Measurements from ENCODE around the gene TBC1D4. TPM values are rescaled to one million over a fixed set of nuclear protein-coding genes. Genes with fewer than 3 reads are reported as not detected.
"Not testable (repeated sequence)": the region's sequence is repeated elsewhere in the genome, so short reads cannot be mapped to it uniquely, and the experiment has no call there.

TBC1D4 gene
- total RNA-seq, 1 experiment from 2014 or later: 11.5 TPM

DNA sequence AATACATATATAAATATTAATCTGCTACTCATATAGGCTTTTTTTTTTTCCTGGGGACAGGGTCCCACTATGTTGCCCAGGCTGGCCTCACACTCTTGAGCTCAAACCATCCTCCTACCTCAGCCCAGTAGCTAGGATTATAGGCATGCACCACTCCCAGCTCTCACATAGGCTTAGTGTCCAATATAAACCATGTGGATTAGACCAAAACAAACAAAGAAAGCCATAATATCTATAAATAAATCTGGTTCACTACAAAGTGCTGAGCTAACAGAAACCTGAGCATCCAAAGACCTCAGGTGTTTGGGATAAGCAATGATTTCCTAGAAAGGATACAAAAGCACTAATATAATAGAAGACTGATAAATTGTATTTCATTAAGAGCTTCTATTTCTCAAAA is 26.0 kb downstream of the TBC1D4 start:
- DNase-seq (ENCODE audit: low read depth): no peak

DNA sequence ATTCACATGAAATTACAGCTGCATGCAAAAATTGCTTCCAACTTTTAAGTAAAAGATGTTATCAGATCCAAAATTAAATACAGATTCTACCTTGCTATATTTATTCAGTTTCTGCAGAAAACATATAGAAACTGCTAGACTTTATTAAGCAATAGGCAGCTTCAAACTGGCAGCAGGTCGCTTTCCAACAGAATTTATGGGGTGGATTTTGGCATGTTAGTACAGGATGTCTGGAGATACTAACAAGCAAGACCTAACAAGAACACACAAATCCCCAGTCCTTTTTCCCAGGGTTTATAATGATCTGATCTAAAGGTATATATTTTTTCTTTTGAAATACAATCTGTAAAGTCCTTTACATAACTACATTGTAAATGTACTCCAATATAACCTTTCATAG is 27.5 kb downstream of the TBC1D4 start:
- DNase-seq (ENCODE audit: low read depth): no peak

DNA sequence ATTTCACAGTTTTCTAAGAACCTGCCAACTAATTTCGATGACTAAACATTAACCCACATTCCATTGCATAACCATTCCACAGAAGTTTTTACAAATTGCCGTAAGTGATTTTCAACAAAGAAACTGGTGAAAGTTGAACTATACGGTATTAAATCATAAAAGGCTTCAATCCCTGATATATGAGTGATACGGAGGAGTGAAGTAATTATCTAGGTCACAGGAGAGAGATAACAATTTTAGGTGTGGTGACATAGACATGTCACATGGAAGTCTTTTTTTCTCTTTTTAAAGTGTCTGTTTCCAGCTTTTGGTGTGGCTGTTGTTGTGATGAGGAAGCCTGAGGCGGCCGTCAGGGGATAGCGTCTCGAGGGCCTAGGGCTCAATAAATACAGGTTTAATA is 29.4 kb downstream of the TBC1D4 start:
- DNase-seq (ENCODE audit: low read depth): peak; percentile 34

- no peak for DNase-seq (ENCODE audit: low read depth)
Measured at GRCh38 chr13:75447493-75447892, 34.5 kb downstream of the TBC1D4 start.

- no peak for DNase-seq (ENCODE audit: low read depth)
Measured at GRCh38 chr13:75446874-75447273, 35.1 kb downstream of the TBC1D4 start.

DNA sequence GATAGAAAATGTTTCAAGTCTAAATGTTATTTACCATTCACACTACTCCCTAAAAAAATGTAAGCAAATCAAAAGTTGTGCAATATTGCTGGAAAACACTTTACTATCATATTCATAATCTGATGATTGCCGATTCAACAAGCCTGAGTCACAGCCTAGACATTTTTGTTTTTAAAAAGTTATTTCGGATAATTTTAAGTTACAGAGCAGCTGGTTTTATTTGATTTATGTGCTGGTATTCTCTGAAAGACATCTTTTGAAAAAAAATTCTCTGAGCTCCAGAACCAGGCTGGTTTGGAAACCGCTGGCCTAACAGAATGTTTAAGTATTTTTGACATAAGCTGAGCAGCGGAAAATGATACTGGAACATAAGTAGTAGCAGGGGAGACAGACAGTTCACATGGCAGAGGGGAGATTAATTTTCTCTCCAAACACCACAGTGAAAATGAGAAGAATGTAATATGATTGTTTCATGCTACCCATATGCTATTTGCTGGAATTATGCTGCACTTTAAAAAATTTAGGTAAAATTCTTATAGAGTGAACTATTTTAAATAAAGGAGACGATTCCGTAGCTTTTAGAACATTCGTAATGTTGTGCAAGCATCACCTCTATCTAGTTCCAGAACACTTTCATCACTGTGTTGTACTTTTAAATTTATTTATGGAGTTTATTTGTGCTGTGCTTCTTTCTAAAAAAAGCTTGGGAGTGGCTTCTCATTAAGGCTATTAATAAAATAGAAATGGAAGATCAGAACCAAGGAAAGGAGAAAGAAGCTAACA is 36.1 kb downstream of the TBC1D4 start:
- DNase-seq (ENCODE audit: low read depth): peak; percentile 65

DNA sequence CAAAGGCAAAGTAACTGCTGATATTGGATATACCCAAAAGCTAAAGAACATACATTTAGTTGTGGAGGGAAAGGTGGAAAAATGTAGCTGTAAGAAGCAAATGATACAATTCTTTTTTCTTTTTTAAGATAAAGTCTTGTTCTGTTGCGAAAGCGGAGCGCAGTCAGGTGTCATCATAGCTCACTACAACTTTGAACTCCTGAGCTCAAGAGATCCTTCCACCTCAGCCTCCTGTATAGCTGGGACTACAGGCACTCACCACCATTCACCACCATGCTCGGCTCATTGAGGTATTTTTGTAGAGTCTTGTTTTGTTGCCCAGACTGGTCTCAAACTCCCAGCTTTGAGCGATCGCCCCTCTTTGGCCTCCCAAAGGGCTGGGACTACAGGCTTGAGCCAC is 38.0 kb downstream of the TBC1D4 start:
- no peak for DNase-seq (ENCODE audit: low read depth)

DNA sequence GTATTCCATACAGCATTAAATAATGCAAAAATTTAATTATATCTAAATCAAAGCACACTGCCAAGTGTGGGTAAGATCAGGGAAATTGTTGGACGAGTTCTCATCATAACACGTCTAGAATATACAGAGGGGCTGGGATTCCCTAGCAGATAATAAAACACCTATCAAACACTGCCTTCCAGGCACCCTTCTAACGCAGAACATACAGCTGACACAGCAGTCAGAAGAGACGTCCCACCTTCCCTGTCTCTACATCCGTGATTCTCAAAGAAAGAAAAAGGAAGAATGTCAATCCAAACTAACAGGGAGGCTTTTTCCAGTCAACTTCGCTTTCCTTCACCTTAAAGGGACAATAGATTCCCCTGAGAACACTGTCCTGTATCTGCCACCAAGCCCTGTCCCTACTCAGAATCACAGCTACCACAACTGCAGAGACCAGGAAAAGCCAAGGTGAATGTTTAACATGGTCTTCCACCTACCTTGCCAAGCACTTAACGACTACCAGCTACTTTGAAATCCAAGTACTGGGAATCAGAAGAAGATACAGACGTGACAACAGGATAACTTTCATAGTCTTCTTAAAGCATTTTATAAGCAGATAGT is 38.5 kb downstream of the TBC1D4 start:
- no peak for DNase-seq (ENCODE audit: low read depth)

DNA sequence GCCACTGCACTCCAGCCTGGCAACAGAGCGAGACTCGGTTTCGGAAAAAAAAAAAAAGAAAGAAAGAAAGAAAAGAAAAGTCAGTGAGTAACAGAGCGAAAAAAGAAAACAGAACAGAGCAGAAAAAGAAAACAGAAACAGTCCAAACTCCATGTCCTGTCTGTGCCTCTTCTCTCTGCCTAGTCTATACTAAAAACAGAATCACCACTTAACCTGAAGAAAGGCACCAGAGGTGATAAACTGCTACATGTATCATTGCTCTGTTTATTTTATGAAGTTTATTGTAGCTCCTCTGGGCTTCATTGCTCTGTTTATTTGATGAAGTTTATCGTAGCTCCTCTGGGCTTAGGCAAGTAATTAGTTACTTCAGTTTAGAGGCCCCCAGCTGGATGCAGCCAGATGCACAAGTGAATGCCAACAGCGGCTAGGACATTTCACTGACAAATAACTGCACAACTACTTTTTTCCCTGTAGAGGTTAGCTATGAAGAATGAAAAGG is 39.2 kb downstream of the TBC1D4 start:
- DNase-seq (ENCODE audit: low read depth): no peak

- DNase-seq (ENCODE audit: low read depth): no peak
Measured at GRCh38 chr13:75440100-75440499, 41.9 kb downstream of the TBC1D4 start.

DNA sequence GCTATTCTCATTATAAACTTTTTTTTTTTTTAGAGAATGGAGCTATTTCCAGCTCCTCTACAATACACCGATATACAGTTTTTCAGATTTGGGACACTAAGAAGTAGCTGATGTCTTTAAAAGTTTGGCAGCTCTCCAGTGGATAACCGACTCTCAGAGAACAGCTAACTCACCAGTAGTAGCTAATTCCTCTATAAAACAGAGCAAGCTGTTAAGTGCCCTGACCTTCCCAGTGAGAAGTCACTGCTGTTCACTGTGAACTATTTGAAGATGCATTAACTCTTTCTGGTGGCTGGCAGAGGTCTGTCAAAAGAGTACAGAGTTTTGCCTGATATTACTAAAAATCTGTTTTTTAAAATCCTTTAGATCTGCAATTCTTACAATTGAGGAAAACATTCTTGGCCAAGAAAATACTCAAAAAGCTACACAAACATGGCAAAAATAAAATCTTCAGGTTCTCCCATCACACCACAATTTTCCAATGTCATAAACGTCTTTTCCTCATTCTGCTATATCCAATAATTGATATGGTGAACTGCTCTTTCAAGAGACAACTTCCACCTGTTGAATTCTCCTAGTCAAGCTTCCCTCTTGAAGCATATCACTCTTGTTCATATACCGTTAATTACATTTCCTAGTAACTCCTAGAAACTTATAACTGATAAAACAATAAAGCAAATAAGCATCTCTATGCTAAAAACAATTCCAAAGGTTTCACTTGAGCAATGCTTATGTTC is 44.2 kb downstream of the TBC1D4 start:
- DNase-seq (ENCODE audit: low read depth): peak; percentile 68

DNA sequence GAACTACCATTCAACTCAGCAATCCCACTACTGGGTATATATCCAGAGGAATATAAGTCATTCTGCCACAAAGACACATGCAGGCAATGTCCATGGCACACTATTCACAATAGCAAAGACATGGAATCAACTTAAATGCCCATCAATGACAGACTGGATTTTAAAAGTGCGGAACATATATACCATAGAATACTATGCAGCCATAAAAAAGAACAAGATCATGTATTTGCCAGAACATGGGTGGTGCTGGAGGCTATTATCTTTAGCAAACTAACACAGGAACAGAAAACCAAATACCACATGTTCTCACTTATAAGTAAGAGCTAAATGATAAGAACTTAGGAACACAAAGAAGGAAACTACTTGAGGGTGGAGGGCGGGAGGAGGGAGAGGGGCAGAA is 47.8 kb downstream of the TBC1D4 start:
- DNase-seq (ENCODE audit: low read depth): not testable (repeated sequence)

- no peak for DNase-seq (ENCODE audit: low read depth)
Measured at GRCh38 chr13:75432811-75433244, 49.1 kb downstream of the TBC1D4 start.

- DNase-seq (ENCODE audit: low read depth): peak; percentile 52
Measured at GRCh38 chr13:75432045-75432444, 49.9 kb downstream of the TBC1D4 start.

- DNase-seq (ENCODE audit: low read depth): no peak
Measured at GRCh38 chr13:75430436-75431209, 51.3 kb downstream of the TBC1D4 start.

DNA sequence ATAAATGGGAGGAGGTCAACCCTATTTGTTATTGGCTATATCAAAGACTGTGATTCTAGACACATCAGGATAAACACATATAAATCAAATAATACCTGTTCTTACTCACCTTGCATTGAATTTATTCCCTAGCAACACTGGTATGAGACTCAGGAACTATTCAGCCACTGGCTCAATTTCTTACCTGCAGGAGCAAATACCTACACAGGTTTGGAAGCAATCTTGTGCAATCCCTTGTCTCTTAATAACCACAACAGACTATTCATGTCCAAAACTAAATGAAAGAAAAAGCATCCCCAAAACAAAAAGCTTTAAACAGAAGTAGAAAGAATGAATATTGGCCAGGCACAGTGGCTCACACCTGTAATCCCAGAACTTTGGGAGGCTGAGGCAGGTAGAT is 55.5 kb downstream of the TBC1D4 start:
- no peak for DNase-seq (ENCODE audit: low read depth)

- peak; percentile 32 for DNase-seq (ENCODE audit: low read depth)
Measured at GRCh38 chr13:75425216-75426009, 56.6 kb downstream of the TBC1D4 start.

GRCh38 chr13:75423946-75424345 is 58.0 kb downstream of the TBC1D4 start:
- DNase-seq (ENCODE audit: low read depth): no peak

DNA sequence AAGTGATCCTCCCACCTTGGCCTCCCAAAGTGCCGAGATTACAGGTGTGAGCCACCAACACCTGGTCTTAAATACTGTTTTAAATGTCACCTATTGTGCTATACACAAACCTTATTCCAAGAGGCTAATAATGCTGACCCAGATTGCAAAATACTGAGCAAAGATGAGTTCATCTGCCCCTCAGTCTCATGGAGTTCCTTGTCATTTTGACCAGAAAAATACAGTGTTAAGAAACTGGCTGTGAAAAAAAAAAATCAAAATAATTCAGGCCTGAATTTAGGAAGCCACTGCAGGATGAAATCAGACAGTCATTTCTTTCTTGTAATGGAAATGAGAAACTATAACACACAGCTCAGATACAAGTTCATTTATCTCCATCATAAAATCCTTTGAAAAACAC is 59.9 kb downstream of the TBC1D4 start:
- DNase-seq (ENCODE audit: low read depth): no peak

DNA sequence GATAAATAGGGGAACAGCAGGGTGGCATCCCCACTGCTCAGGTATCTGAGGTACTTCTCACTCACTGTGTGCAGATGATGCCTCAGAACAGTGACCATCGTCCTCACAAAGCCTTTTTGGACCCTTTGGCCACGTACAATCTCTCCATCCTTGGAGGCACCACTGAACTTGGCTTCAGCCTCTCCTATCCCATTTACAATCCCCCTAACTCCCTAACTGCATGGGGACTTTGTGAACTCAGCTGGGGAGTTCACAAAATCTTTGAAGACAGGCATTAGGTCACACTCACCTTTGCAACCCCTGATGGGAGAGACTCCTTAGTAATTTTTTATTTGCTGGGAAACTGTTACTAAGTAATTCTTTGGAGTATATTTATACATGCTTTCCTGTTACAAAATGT is 60.8 kb downstream of the TBC1D4 start:
- DNase-seq (ENCODE audit: low read depth): no peak

DNA sequence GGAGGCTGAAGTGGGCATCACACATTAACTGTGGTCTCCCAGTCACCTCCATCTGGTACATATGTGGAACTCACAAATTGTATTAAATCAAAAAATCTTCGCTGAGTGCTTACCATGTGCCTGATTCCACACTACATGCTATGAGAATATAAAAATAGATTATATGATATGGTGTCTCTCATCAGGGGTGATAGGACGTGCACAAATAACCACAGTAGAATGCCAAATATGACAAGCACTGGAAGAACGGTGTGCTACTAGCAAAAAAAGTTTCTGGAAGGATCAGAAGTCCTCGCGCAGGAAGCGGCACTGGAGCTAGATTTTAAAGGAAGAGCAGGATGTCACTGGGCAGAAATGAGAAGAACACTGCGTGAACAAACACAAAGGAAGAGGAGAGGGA is 62.3 kb downstream of the TBC1D4 start:
- no peak for DNase-seq (ENCODE audit: low read depth)

All from LHCN-M2 (cell line).